Measurements from ENCODE around the gene ITPK1.

ITPK1 gene

DNA sequence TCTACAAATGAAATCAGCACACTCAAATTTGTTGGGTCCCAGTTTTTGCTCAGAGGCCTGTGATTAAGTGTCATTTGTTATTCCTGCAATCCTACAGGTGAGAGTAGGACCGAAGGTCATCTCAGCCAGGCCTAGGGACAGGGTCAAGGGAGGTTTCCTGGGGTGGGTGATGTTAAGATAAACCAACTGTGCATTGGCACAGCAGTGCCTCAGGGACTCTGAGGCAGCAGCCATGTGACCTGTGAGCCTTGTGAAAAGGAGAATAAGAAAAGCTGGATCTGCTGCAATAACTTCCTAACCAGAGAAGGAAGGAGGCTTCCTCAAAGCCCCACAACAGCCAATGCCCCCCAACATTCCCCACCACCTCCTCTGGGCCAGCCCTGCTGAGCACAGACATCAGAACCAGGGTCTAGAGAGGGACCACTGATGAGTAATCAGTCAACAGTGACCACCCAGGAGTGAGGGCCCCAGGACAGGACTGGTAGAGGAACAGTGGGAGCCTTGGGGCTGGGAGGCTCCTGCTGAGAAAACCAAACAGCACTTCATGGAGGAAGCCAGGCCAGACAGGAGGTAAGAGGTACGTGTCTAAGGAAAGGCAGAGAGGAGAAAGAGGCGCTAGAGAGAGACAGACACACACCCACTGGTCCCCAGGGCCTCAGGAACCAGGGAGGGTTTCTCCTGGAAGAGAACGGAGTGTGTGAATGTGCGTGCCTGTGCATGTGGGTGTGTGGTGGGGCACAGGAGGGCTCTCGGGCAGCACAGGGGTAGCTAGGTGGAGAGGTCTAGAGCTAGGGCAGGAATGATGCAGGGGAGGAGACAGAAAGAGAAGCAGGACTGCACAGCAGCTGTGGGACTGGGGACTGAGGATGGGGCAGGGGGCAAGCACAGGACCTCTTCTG is 82.4 kb downstream of the ITPK1 start:
- Histone ChIP-seq H3K4me3 (no peak overlapping the region), H3K27ac (no peak overlapping the region), H3K9me3 (ENCODE audit: low read depth, low read length) (no peaks in the 10 kb centered on the region), H3K9ac (ENCODE audit: insufficient read length) (no peak overlapping the region), H3K36me3 (ENCODE audit: insufficient read depth, low read length) (no peaks in the 10 kb centered on the region)
- DNase-seq (ENCODE audit: low read depth, low spot score) = no peak
- TF ChIP-seq FOXP2 (optimal IDR thresholded peaks at IDR 0.05; ENCODE audit: control extremely low read depth, extremely low read length, insufficient read depth) (no peak), POLR2AphosphoS5 (IDR thresholded peaks at IDR 0.05; ENCODE audit: borderline replicate concordance, low read depth, low read length) (no peak), EZH2 (IDR thresholded peaks at IDR 0.05) (no peak)

DNA sequence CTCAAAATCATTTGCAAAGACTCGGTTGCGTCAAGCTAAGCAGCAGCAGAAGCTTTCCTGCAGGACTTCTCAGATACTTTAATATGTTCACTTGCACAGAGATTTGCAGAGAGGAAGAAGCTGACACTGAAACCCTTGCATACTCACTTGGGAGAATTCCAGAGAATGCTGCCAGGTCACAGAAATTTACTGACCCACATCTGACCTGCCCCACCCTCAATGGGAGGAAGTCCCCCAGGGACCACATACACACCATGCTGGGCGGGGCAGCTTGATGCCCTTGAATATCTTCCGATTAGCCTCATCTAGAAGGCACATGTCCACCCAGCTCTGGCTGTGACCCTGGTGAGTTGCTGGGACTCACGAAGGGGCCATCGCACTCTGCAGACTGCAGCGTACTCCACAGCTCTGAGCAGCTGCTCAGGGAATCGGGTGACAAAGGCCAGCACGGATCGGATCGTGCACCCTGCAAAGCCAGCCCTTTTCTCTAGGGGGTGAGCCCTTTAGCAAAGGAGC is 83.2 kb downstream of the ITPK1 start:
- Histone ChIP-seq H3K9ac (ENCODE audit: insufficient read length) (no peak overlapping the region), H3K36me3 (ENCODE audit: insufficient read depth, low read length) (no peaks in the 10 kb centered on the region), H3K27ac (no peak overlapping the region), H3K4me3 (no peak overlapping the region), H3K9me3 (ENCODE audit: low read depth, low read length) (no peaks in the 10 kb centered on the region)
- TF ChIP-seq POLR2AphosphoS5 (IDR thresholded peaks at IDR 0.05; ENCODE audit: borderline replicate concordance, low read depth, low read length) (no peak), EZH2 (IDR thresholded peaks at IDR 0.05) (no peak), FOXP2 (optimal IDR thresholded peaks at IDR 0.05; ENCODE audit: control extremely low read depth, extremely low read length, insufficient read depth) (no peak)
- no peak for DNase-seq (ENCODE audit: low read depth, low spot score)

DNA sequence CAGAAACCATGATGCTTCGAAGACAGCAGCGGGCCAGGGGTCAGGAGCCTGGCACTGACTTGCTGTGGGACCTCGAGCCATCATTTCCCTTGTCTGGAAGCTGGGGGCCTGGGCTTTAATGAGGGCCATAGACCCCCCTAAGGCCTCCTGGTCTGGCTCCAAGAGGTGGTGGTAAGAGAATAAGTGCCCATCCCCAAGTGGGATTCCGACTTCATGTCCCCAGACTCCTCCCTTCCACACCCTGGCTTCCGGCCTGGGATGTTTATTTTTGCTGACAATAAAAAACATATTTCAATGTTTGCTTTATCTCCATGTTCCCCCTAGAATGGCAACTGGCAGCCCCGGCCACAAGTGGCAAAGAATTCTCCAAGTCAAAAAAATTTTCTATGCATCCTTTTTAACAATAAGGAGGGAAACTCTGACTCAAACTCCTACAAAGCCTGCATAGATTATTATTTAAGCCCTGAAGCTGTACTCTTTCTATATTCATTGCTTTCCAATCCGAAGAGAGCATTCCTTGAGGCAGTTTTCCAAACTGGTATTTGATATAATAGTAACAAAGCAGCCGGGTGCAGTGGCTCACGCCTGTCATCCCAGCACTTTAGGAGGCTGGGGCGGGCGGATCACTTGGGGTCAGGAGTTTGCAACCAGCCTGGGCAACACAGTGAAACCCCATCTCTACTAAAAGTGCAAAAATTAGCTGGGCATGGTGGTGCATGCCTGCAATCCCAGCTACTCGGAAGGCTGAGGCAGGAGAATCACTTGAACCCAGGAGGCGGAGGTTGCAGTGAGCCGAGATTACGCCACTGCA is 84.0 kb downstream of the ITPK1 start:
- DNase-seq (ENCODE audit: low read depth, low spot score) = no peak
- no peak overlapping the region for H3K4me3 ChIP-seq
- H3K9me3 ChIP-seq (ENCODE audit: low read depth, low read length) = no peaks in the 10 kb centered on the region
- TF ChIP-seq EZH2 (IDR thresholded peaks at IDR 0.05) (no peak), FOXP2 (optimal IDR thresholded peaks at IDR 0.05; ENCODE audit: control extremely low read depth, extremely low read length, insufficient read depth) (no peak), POLR2AphosphoS5 (IDR thresholded peaks at IDR 0.05; ENCODE audit: borderline replicate concordance, low read depth, low read length) (no peak)
- no peak overlapping the region for H3K9ac ChIP-seq (ENCODE audit: insufficient read length)
- H3K27ac ChIP-seq = no peak overlapping the region
- H3K36me3 ChIP-seq (ENCODE audit: insufficient read depth, low read length) = no peaks in the 10 kb centered on the region

DNA sequence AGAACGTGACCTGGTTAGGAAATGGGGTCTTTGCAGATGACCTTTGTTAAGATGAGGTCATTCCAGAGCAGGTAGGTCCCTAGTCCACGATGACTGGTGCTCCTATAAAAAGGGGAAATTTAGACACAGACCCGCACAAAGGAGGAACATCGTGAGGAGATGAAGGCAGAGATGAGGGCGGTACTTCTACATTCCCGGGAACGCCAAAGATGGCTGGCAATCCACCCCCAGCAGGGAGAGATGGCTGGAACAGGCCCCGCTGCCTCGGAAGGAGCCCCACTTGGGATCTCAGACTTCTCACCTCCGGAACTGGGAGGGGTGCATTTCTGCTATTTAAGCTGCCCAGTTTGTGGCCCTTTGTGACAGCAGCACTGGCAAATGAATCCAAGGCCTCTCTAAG is 85.0 kb downstream of the ITPK1 start:
- no peak overlapping the region for H3K4me3 ChIP-seq
- no peak for DNase-seq (ENCODE audit: low read depth, low spot score)
- TF ChIP-seq POLR2AphosphoS5 (IDR thresholded peaks at IDR 0.05; ENCODE audit: borderline replicate concordance, low read depth, low read length) = no peak
- no peak for TF ChIP-seq EZH2 (IDR thresholded peaks at IDR 0.05)
- no peak for TF ChIP-seq FOXP2 (optimal IDR thresholded peaks at IDR 0.05; ENCODE audit: control extremely low read depth, extremely low read length, insufficient read depth)
- H3K9ac ChIP-seq (ENCODE audit: insufficient read length) = no peak overlapping the region
- no peaks in the 10 kb centered on the region for H3K36me3 ChIP-seq (ENCODE audit: insufficient read depth, low read length)
- H3K27ac ChIP-seq = no peak overlapping the region
- no peaks in the 10 kb centered on the region for H3K9me3 ChIP-seq (ENCODE audit: low read depth, low read length)

DNA sequence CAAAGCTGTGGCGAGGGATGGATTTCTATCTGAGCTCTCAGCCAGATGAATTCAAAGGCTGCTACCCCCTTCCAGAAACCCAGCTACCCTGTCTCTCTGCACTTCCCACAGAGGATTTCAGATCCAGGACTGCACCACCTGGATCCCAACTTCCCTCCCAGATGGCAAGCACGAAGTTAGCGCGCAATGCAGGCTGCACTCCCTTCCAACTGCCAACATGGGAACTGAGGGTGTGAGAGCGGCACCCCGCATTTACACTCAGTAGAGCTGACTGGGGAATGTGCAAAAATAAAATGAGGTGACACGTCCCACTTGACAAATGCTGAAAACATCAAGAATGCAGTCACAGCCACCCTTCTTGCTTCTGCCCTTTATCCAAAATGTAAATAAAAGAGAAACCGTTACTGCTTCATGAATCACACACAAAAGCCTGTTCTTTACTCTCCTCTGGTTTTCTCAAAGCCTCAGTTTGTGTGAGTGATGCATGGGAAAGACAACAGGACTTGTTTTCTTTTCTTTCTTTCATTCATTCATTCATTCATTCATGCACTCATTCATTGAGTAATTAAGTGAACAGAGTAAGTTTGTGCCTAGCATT is 85.7 kb downstream of the ITPK1 start:
- Histone ChIP-seq H3K36me3 (ENCODE audit: insufficient read depth, low read length) (no peaks in the 10 kb centered on the region), H3K9me3 (ENCODE audit: low read depth, low read length) (no peaks in the 10 kb centered on the region), H3K27ac (no peak overlapping the region), H3K4me3 (no peak overlapping the region), H3K9ac (ENCODE audit: insufficient read length) (no peak overlapping the region)
- no peak for DNase-seq (ENCODE audit: low read depth, low spot score)
- no peak for TF ChIP-seq EZH2 (IDR thresholded peaks at IDR 0.05)

DNA sequence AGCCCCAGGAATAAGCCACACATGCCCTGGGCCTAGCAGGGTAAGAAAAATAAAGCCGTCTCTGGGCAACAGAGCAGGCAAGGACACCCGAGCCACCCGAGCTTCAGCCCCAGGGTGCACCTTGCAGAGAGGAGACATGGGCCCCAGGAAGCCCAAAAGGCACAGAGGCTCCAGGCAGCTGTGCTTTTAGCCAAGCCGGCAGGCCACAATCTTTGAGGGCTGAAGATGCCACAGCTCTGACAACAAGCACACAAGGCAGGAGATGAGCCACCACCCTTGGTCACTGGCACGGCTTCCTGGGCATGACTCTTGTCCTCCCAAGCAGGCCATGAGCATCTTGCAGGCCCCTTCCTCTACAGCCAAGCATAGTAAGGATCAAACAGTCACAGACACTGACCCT is 86.3 kb downstream of the ITPK1 start:
- DNase-seq (ENCODE audit: low read depth, low spot score) = no peak
- Histone ChIP-seq H3K27ac (no peak overlapping the region), H3K9me3 (ENCODE audit: low read depth, low read length) (no peaks in the 10 kb centered on the region), H3K4me3 (no peak overlapping the region), H3K36me3 (ENCODE audit: insufficient read depth, low read length) (no peaks in the 10 kb centered on the region), H3K9ac (ENCODE audit: insufficient read length) (no peak overlapping the region)
- TF ChIP-seq FOXP2 (optimal IDR thresholded peaks at IDR 0.05; ENCODE audit: control extremely low read depth, extremely low read length, insufficient read depth) = no peak
- TF ChIP-seq POLR2AphosphoS5 (IDR thresholded peaks at IDR 0.05; ENCODE audit: borderline replicate concordance, low read depth, low read length) = no peak
- TF ChIP-seq EZH2 (IDR thresholded peaks at IDR 0.05) = no peak

DNA sequence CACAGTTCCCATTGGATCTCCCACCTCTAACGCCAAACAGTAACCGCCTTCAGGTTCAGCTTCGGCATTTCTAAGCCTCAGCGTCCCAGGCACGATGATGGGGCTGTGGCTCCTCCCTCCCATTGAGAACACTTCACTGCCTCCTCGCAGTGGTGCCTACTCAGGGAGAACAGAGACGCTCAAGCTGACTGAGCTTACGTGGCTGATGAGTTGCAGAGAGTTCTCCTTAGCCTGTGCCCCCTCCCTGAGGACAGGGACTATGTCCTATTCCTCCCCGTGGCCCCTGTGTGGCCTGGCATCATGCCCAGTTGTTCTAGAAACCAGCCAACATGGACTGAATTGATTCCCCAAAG is 87.0 kb downstream of the ITPK1 start:
- H3K27ac ChIP-seq = no peak overlapping the region
- TF ChIP-seq FOXP2 (optimal IDR thresholded peaks at IDR 0.05; ENCODE audit: control extremely low read depth, extremely low read length, insufficient read depth) = no peak
- TF ChIP-seq EZH2 (IDR thresholded peaks at IDR 0.05) = no peak
- no peak for TF ChIP-seq POLR2AphosphoS5 (IDR thresholded peaks at IDR 0.05; ENCODE audit: borderline replicate concordance, low read depth, low read length)
- no peaks in the 10 kb centered on the region for H3K36me3 ChIP-seq (ENCODE audit: insufficient read depth, low read length)
- no peaks in the 10 kb centered on the region for H3K9me3 ChIP-seq (ENCODE audit: low read depth, low read length)
- H3K4me3 ChIP-seq = no peak overlapping the region
- no peak overlapping the region for H3K9ac ChIP-seq (ENCODE audit: insufficient read length)
- DNase-seq (ENCODE audit: low read depth, low spot score) = no peak

Measured in SK-N-MC (cell line).